Measurements from ENCODE around the gene GYS1.

GRCh38 chr19:48962849-48963165, 30.3 kb downstream of the GYS1 start:
- TF ChIP-seq POLR2A (IDR thresholded peaks at IDR 0.05): no peak
- TF ChIP-seq, protein P1, sequence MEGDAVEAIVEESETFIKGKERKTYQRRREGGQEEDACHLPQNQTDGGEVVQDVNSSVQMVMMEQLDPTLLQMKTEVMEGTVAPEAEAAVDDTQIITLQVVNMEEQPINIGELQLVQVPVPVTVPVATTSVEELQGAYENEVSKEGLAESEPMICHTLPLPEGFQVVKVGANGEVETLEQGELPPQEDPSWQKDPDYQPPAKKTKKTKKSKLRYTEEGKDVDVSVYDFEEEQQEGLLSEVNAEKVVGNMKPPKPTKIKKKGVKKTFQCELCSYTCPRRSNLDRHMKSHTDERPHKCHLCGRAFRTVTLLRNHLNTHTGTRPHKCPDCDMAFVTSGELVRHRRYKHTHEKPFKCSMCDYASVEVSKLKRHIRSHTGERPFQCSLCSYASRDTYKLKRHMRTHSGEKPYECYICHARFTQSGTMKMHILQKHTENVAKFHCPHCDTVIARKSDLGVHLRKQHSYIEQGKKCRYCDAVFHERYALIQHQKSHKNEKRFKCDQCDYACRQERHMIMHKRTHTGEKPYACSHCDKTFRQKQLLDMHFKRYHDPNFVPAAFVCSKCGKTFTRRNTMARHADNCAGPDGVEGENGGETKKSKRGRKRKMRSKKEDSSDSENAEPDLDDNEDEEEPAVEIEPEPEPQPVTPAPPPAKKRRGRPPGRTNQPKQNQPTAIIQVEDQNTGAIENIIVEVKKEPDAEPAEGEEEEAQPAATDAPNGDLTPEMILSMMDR (IDR thresholded peaks at IDR 0.05): no peak
